ENCODE results near the gene FGF7. TPM values are rescaled to one million over a fixed set of nuclear protein-coding genes. Genes with fewer than 3 reads are reported as not detected.

Gene FGF7
- total and polyA plus RNA-seq, 2 of the 8 experiments (the other 6 are each of a cell fraction or from before 2014, with no cell fraction given) = not detected

DNA sequence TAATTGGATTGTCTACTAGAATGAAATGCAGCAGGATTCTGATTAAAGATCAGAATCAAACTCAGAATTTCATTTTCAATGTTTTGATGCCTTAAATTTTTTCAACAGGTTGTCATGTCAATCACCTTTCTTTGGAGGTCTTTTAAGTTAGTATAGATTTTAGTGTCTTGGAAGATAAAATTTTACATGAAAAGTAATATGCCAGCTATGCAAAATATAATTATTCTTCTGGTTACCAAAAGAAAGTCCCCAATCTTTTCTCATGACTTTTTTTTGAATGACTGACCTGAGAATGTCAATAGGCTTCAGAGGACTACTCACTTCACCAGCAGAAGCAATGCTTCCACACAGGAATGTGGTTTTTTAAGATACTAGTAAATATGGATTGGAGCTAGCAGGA, 4.3 kb downstream of the FGF7 start (continued):
- TF ChIP-seq RXRA (IDR thresholded peaks at IDR 0.05; ENCODE audit: insufficient read depth, low read depth, low read length) = no peak
- no peak for TF ChIP-seq EGR1 (IDR thresholded peaks at IDR 0.05; ENCODE audit: borderline replicate concordance, low read depth, low read length)
- TF ChIP-seq, protein P1, sequence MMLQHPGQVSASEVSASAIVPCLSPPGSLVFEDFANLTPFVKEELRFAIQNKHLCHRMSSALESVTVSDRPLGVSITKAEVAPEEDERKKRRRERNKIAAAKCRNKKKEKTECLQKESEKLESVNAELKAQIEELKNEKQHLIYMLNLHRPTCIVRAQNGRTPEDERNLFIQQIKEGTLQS (IDR thresholded peaks at IDR 0.05; ENCODE audit: insufficient read depth, low read depth, low read length) = no peak
- TF ChIP-seq TBP (IDR thresholded peaks at IDR 0.05; ENCODE audit: low read depth, low read length) = no peak
- no peak for TF ChIP-seq BRCA1 (IDR thresholded peaks at IDR 0.05; ENCODE audit: low read depth, low read length)
- TF ChIP-seq HDAC2 (IDR thresholded peaks at IDR 0.05; ENCODE audit: borderline replicate concordance in 1 of 2, low read depth in 2 of 2, low read length in 2 of 2) = no peak
- no peak for TF ChIP-seq CBX5 (IDR thresholded peaks at IDR 0.05; ENCODE audit: low read depth, low read length)
- TF ChIP-seq PHF8 (conservative IDR thresholded peaks at IDR 0.05; ENCODE audit: low read depth, low read length) = no peak
- TF ChIP-seq NRF1 (IDR thresholded peaks at IDR 0.05; ENCODE audit: low read depth, low read length) = no peak
- no peak for TF ChIP-seq EP300 (IDR thresholded peaks at IDR 0.05; ENCODE audit: borderline replicate concordance in 1 of 2, low read depth in 2 of 2, low read length in 2 of 2)
- no peak for TF ChIP-seq SIX5 (IDR thresholded peaks at IDR 0.05; ENCODE audit: low read depth, low read length)
- no peak for TF ChIP-seq KDM4A (IDR thresholded peaks at IDR 0.05; ENCODE audit: low read depth, low read length, severe bottlenecking)
- TF ChIP-seq RFX5 (IDR thresholded peaks at IDR 0.05; ENCODE audit: borderline replicate concordance, low read depth, low read length) = no peak
- TF ChIP-seq SIN3A (conservative IDR thresholded peaks at IDR 0.05 in 1 of 2, IDR thresholded peaks at IDR 0.05 in 1 of 2; ENCODE audit: low read depth in 1 of 2, low read length in 2 of 2) = no peak
- TF ChIP-seq BCL11A (IDR thresholded peaks at IDR 0.05; ENCODE audit: low read depth in 2 of 2, low read length in 2 of 2) = no peak

All from H1 (cell line).